Loucy (cell line): ENCODE measurements around the gene RSU1.

Source experiments
- CTCF ChIP-seq: fragments of 200-600 bp; sonication (generic); conservative IDR thresholded peaks from 2 replicates; pipeline ENCODE4 v1.5.1; 2014; ENCODE audit warnings: mild to moderate bottlenecking, antibody characterized with exemption, low read length
- EZH2phosphoT487 ChIP-seq: fragments of 200-600 bp; IDR thresholded peaks from 2 replicates; pipeline ENCODE4 v1.6.1; 2018; ENCODE audit warnings: antibody characterized with exemption, mild to moderate bottlenecking, moderate library complexity, borderline replicate concordance

DNA sequence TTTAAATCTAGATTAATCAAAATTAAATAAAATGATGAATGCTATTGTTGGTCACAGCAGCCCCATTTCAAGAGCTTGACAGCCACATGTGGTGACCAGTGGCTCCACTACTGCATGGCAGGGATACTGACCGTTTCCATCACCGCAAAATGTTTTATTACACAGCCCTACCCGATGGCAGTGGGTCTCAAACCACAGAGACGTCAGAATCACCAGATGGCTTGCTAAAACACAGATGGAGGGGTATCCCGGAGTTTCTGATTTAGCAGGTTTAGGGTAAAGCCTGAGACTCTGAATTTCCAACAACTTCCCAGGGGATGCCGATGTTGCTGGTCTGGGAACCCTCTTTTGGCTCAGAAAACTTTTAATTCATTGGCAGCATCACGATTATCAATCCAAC is 47.9 kb downstream of the RSU1 start:
- TF ChIP-seq CTCF (no peak), EZH2phosphoT487 (no peak)
